ENCODE data around the gene AKR1D1.

DNA sequence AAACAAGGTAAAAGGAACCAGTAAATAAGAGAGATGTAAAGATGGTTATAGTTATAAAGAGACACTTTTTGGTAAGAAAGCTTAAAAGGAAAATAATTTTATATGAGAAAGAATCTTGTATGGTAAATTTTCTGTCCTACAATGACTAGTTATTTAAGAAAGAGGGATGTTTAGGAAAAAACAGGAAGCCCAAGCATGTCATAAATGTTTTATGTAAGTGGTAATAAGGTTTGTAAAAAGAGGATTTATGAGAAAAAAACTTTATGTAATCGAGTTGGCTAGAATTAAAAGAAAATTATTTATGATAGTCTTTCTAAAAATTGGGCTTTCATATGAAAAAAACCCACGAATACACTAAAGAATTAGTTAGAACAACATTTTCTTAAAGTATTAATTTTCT, 40.1 kb upstream of the AKR1D1 start:
- TF ChIP-seq, protein P1, sequence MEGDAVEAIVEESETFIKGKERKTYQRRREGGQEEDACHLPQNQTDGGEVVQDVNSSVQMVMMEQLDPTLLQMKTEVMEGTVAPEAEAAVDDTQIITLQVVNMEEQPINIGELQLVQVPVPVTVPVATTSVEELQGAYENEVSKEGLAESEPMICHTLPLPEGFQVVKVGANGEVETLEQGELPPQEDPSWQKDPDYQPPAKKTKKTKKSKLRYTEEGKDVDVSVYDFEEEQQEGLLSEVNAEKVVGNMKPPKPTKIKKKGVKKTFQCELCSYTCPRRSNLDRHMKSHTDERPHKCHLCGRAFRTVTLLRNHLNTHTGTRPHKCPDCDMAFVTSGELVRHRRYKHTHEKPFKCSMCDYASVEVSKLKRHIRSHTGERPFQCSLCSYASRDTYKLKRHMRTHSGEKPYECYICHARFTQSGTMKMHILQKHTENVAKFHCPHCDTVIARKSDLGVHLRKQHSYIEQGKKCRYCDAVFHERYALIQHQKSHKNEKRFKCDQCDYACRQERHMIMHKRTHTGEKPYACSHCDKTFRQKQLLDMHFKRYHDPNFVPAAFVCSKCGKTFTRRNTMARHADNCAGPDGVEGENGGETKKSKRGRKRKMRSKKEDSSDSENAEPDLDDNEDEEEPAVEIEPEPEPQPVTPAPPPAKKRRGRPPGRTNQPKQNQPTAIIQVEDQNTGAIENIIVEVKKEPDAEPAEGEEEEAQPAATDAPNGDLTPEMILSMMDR (IDR thresholded peaks at IDR 0.05), result no peak
- TF ChIP-seq POLR2AphosphoS5 (IDR thresholded peaks at IDR 0.05), result no peak
